ENCODE measurements around the gene CEP250. TPM values are rescaled to one million over a fixed set of nuclear protein-coding genes. Genes with fewer than 3 reads are reported as not detected.
"Not testable (repeated sequence)": the region's sequence is repeated elsewhere in the genome, so short reads cannot be mapped to it uniquely, and the experiment has no call there.

The CEP250 gene
- total and polyA plus RNA-seq, 4 experiments from 2014 or later: 4.4 to 76.9 (median 42.7) TPM

DNA sequence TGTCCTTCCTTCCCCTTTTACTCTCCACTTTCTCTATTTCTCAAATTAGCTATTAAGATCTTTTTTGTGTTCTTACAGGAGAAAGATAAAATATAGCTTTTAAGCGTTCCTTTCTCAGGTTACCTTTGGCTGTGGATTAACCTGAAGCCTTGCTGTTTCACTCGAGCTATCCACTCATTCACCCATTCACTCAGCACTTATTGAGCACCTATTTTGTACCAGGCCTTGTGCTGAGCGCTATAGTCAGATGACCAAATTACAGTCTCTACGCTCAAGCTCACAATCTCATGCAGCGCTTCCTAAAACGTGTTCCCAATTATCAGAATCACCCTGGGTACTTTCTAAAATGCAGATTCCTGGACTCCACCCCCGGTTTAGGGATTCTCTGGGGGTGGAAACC, 1.8 kb upstream of the CEP250 start:
- intact Hi-C loops (cut with micrococcal nuclease): loop anchor here (2.0 kb wide), 3 partner anchors 37 to 163 kb away; no protein-coding TSS in a partner anchor
- CTCF ChIA-PET (ENCODE audit: partially characterized antibody): interaction anchor here (1.5 to 4.9 kb wide), 3 partner anchors 8 to 12 kb away, joined by 3 to 36 read pairs (median 22); no protein-coding TSS in a partner anchor
- no peaks in the 10 kb centered on the region for H3K9me3 ChIP-seq (ENCODE audit: control insufficient read depth in 1 of 2, low read length in 2 of 2)
- Mint-ChIP-seq H3K27me3 (no peaks in the 10 kb centered on the region), H3K4me1 (peaks cover 7 to 29% (median 19%) of the 10 kb centered on the region in 4 donors), H3K4me3 (peak overlapping the region; percentile 23 to 97 (median 95)), H3K27ac (peak overlapping the region in 5 of 7 donors; percentile 17 to 99 (median 64)), H3K9me3 (no peaks in the 10 kb centered on the region), H3K36me3 (peaks cover 0 to 4% of the 10 kb centered on the region in 2 donors)
- H3K4me1 ChIP-seq (ENCODE audit: insufficient read depth, low read length): no peaks in the 10 kb centered on the region
- H3K27ac ChIP-seq (ENCODE audit: low read depth, low read length): no peak overlapping the region
- H3K36me3 ChIP-seq (ENCODE audit: insufficient read depth, low read length): no peaks in the 10 kb centered on the region
- POLR2A ChIA-PET (ENCODE audit: partially characterized antibody): interaction anchor here (0.9 to 3.3 kb wide), 3 partner anchors 30 to 289 kb away, joined by 3 to 23 read pairs (median 7); partner anchors contain the start of gene RBM39
- no peak overlapping the region for H3K4me3 ChIP-seq (ENCODE audit: low read length in 2 of 2)
- H3K27me3 ChIP-seq (ENCODE audit: insufficient read depth, low read length): no peaks in the 10 kb centered on the region
- no peak for DNase-seq

DNA sequence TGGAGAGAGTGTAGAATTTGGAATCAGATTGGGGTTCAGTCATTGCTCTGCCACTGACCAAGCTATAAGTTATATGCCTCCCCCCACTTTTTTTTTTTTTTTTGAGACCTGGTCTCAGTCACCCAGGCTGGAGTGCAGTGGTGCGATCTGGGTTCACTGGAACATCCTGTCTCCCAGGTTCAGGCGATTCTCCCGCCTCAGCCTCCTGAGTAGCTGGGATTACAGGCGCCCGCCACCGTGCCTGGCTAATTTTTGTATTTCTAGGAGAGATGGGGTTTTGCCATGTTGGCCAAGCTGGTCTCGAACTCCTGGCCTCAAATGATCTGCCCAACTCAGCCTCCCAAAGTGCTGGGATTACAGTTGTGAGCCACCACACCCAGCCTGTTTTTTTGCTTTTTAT, 1.3 kb downstream of the CEP250 start:
- Mint-ChIP-seq H3K4me1 (peaks cover 7 to 29% (median 20%) of the 10 kb centered on the region in 4 donors), H3K36me3 (peaks cover 0 to 16% of the 10 kb centered on the region in 2 donors), H3K4me3 (peak overlapping the region in 6 of 8 donors; percentile 41 to 99 (median 95))
- H3K27me3 Mint-ChIP-seq; H3K27ac Mint-ChIP-seq; H3K36me3 ChIP-seq (ENCODE audit: insufficient read depth, low read length); H3K9me3 Mint-ChIP-seq; H3K27ac ChIP-seq (ENCODE audit: low read depth, low read length); H3K9me3 ChIP-seq (ENCODE audit: control insufficient read depth in 1 of 2, low read length in 2 of 2); H3K27me3 ChIP-seq (ENCODE audit: insufficient read depth, low read length); H3K4me3 ChIP-seq (ENCODE audit: low read length in 2 of 2); intact Hi-C loops (cut with micrococcal nuclease); DNase-seq; H3K4me1 ChIP-seq (ENCODE audit: insufficient read depth, low read length): not testable (repeated sequence)
- POLR2A ChIA-PET (ENCODE audit: partially characterized antibody): interaction anchor here (0.6 to 3.1 kb wide), 7 partner anchors 10 to 497 kb away, joined by 3 to 30 read pairs (median 6); partner anchors contain the start of genes PHF20 and SCAND1
- CTCF ChIA-PET (ENCODE audit: partially characterized antibody): interaction anchor here (0.7 to 4.9 kb wide), 6 partner anchors 10 to 498 kb away, joined by 3 to 36 read pairs (median 4); partner anchors contain the start of genes EIF6 and SCAND1

DNA sequence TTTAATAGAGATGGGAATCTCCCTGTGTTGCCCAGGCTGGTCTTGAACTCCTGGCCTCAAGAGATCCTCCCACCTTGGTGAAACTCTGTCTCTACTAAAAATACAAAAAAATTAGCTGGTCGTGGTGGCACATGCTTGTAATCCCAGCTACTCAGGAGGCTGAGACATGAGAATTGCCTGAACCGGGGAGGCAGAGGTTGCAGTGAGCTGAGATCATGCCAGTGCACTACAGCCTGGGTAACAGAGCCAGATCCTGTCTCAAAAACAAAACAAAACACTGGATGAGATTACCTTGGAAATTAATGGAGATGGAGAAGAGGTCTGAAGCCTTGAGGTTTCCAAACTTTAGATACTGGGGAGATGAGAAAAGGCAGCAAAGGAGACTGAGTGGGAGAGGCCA, 2.1 kb downstream of the CEP250 start:
- H3K36me3 ChIP-seq (ENCODE audit: insufficient read depth, low read length); H3K9me3 ChIP-seq (ENCODE audit: control insufficient read depth in 1 of 2, low read length in 2 of 2); DNase-seq; H3K4me1 ChIP-seq (ENCODE audit: insufficient read depth, low read length); H3K9me3 Mint-ChIP-seq; H3K4me3 ChIP-seq (ENCODE audit: low read length in 2 of 2); intact Hi-C loops (cut with micrococcal nuclease); H3K27me3 ChIP-seq (ENCODE audit: insufficient read depth, low read length); H3K27me3 Mint-ChIP-seq; H3K27ac ChIP-seq (ENCODE audit: low read depth, low read length); H3K4me3 Mint-ChIP-seq: not testable (repeated sequence)
- Mint-ChIP-seq H3K36me3 (peaks cover 0 to 21% of the 10 kb centered on the region in 2 donors), H3K4me1 (peaks cover 7 to 29% (median 20%) of the 10 kb centered on the region in 4 donors), H3K27ac (peak overlapping the region in 1 of 7 donors; percentile 4)
- CTCF ChIA-PET (ENCODE audit: partially characterized antibody): interaction anchor here (0.7 to 4.9 kb wide), 4 partner anchors 9 to 173 kb away, joined by 3 to 36 read pairs (median 4); partner anchors contain the start of gene EIF6
- POLR2A ChIA-PET (ENCODE audit: partially characterized antibody): interaction anchor here (1.1 to 1.5 kb wide), 3 partner anchors 9 to 314 kb away, joined by 3 to 6 read pairs (median 3); partner anchors contain the start of gene PHF20

- Mint-ChIP-seq H3K4me1 (peaks cover 7 to 30% (median 21%) of the 10 kb centered on the region in 4 donors), H3K36me3 (peaks cover 0 to 23% of the 10 kb centered on the region in 2 donors), H3K4me3 (peak overlapping the region in 1 of 8 donors; percentile 10), H3K27me3 (no peaks in the 10 kb centered on the region), H3K27ac (no peak overlapping the region), H3K9me3 (no peaks in the 10 kb centered on the region)
- H3K4me3 ChIP-seq (ENCODE audit: low read length in 2 of 2): no peak overlapping the region
- peaks cover 7% of the 10 kb centered on the region for H3K36me3 ChIP-seq (ENCODE audit: insufficient read depth, low read length)
- POLR2A ChIA-PET (ENCODE audit: partially characterized antibody): no interaction called here
- intact Hi-C loops (cut with micrococcal nuclease): no loop called here
- H3K27ac ChIP-seq (ENCODE audit: low read depth, low read length): no peak overlapping the region
- no peak for DNase-seq
- peaks cover 2% of the 10 kb centered on the region for H3K4me1 ChIP-seq (ENCODE audit: insufficient read depth, low read length)
- no peaks in the 10 kb centered on the region for H3K9me3 ChIP-seq (ENCODE audit: control insufficient read depth in 1 of 2, low read length in 2 of 2)
- CTCF ChIA-PET (ENCODE audit: partially characterized antibody): interaction anchor here (1.2 to 1.5 kb wide), 2 partner anchors 14 to 19 kb away, joined by 3 to 7 read pairs; no protein-coding TSS in a partner anchor
- H3K27me3 ChIP-seq (ENCODE audit: insufficient read depth, low read length): no peaks in the 10 kb centered on the region
These were observed 3.0 kb downstream of the CEP250 start for GRCh38 chr20:35458388-35458787.

DNA sequence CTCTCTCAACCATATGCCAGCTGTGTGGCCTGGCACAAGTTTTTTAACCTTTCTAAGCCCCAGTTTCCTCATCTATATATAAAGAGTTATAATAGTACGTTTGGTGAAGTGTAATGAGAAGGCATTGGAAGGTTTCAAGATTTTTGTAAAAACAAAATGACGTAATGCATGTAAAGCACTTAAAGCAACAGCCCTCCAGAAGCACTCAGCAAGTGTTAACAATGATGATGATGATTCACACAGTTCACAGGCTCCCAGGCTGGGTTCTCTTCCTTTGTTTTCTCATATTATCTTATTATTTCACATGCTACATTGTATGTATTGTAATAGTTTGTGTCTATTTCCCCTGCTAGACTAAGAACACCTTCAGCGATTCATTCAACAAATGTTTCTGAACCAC, 6.2 kb downstream of the CEP250 start:
- H3K27me3 ChIP-seq (ENCODE audit: insufficient read depth, low read length): no peaks in the 10 kb centered on the region
- peaks cover 7% of the 10 kb centered on the region for H3K36me3 ChIP-seq (ENCODE audit: insufficient read depth, low read length)
- POLR2A ChIA-PET (ENCODE audit: partially characterized antibody): no interaction called here
- H3K9me3 Mint-ChIP-seq: no peaks in the 10 kb centered on the region
- H3K27ac ChIP-seq (ENCODE audit: low read depth, low read length): no peak overlapping the region
- CTCF ChIA-PET (ENCODE audit: partially characterized antibody): interaction anchor here (1.2 to 4.5 kb wide), 2 partner anchors 14 to 337 kb away, joined by 3 to 26 read pairs; no protein-coding TSS in a partner anchor
- no peak overlapping the region for H3K4me3 ChIP-seq (ENCODE audit: low read length in 2 of 2)
- peaks cover 0 to 34% of the 10 kb centered on the region in 2 donors for H3K36me3 Mint-ChIP-seq
- no peak overlapping the region for H3K27ac Mint-ChIP-seq
- no peak overlapping the region for H3K4me3 Mint-ChIP-seq
- no peaks in the 10 kb centered on the region for H3K27me3 Mint-ChIP-seq
- intact Hi-C loops (cut with micrococcal nuclease): loop anchor here (5.0 to 10.0 kb wide), 3 partner anchors 141 to 676 kb away; partner anchors contain the start of genes NFS1 and ROMO1
- no peaks in the 10 kb centered on the region for H3K9me3 ChIP-seq (ENCODE audit: control insufficient read depth in 1 of 2, low read length in 2 of 2)
- no peak for DNase-seq
- H3K4me1 Mint-ChIP-seq: peaks cover 4 to 16% (median 10%) of the 10 kb centered on the region in 4 donors
- H3K4me1 ChIP-seq (ENCODE audit: insufficient read depth, low read length): peaks cover 8% of the 10 kb centered on the region

DNA sequence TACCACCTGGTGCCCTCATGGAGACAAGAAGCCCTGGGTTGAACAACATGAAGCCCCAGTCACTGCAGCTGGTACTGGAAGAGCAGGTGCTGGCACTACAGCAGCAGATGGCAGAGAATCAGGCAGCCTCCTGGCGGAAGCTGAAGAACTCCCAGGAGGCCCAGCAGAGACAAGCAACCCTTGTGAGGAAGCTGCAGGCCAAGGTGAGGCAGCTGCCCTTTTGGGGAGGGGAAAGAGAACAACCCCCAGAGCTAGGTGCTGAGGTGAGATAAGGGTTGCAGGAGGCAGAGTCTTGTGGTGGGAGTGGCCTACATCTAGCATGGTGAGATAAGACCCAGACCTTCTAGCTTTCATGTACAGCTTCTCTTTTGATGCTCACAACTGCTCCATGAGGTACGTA, 7.0 kb downstream of the CEP250 start:
- Mint-ChIP-seq H3K36me3 (peaks cover 0 to 37% of the 10 kb centered on the region in 2 donors), H3K4me1 (peaks cover 4 to 16% (median 10%) of the 10 kb centered on the region in 4 donors), H3K27ac (peak overlapping the region in 1 of 7 donors; percentile 25), H3K27me3 (no peaks in the 10 kb centered on the region), H3K9me3 (no peaks in the 10 kb centered on the region), H3K4me3 (no peak overlapping the region)
- H3K9me3 ChIP-seq (ENCODE audit: control insufficient read depth in 1 of 2, low read length in 2 of 2): no peaks in the 10 kb centered on the region
- CTCF ChIA-PET (ENCODE audit: partially characterized antibody): interaction anchor here (0.5 to 4.5 kb wide), 13 partner anchors 8 to 754 kb away, joined by 3 to 47 read pairs (median 5); partner anchors contain the start of gene CEP250
- intact Hi-C loops (cut with micrococcal nuclease): loop anchor here (5.0 to 10.0 kb wide), 3 partner anchors 140 to 675 kb away; partner anchors contain the start of genes NFS1 and ROMO1
- H3K27ac ChIP-seq (ENCODE audit: low read depth, low read length): no peak overlapping the region
- H3K27me3 ChIP-seq (ENCODE audit: insufficient read depth, low read length): no peaks in the 10 kb centered on the region
- POLR2A ChIA-PET (ENCODE audit: partially characterized antibody): no interaction called here
- peaks cover 7% of the 10 kb centered on the region for H3K36me3 ChIP-seq (ENCODE audit: insufficient read depth, low read length)
- DNase-seq: no peak
- no peak overlapping the region for H3K4me3 ChIP-seq (ENCODE audit: low read length in 2 of 2)
- H3K4me1 ChIP-seq (ENCODE audit: insufficient read depth, low read length): peaks cover 8% of the 10 kb centered on the region

All from CD4-positive, alpha-beta memory T cell (primary cell).